ENCODE data around the gene SCRT2. TPM values are rescaled to one million over a fixed set of nuclear protein-coding genes. Genes with fewer than 3 reads are reported as not detected.

Gene SCRT2
- total and polyA plus RNA-seq, 4 donors: not detected

GRCh38 chr20:618980-619379, 56.6 kb downstream of the SCRT2 start:
- Histone ChIP-seq H3K4me3 (no peak overlapping the region), H3K9ac (ENCODE audit: insufficient read depth in 1 of 2, low read length in 2 of 2) (no peak overlapping the region), H3K9me3 (ENCODE audit: control insufficient read depth in 4 of 4, insufficient read depth in 3 of 4, low read length in 3 of 4) (peaks cover 0 to 10% (median 3%) of the 10 kb centered on the region in 4 donors), H3K27ac (ENCODE audit: low read depth in 1 of 2, low read length in 1 of 2) (no peak overlapping the region), H3K4me1 (ENCODE audit: control insufficient read depth in 5 of 5, insufficient read depth in 5 of 5, low read length in 5 of 5) (no peaks in the 10 kb centered on the region), H3K36me3 (ENCODE audit: control insufficient read depth in 4 of 4, insufficient read depth in 4 of 4, low read length in 4 of 4) (no peaks in the 10 kb centered on the region), H3K27me3 (ENCODE audit: control insufficient read depth in 3 of 3, insufficient read depth in 3 of 3, low read length in 2 of 3) (peaks cover 0 to 20% (median 10%) of the 10 kb centered on the region in 3 donors)
- TF ChIP-seq, protein P1, sequence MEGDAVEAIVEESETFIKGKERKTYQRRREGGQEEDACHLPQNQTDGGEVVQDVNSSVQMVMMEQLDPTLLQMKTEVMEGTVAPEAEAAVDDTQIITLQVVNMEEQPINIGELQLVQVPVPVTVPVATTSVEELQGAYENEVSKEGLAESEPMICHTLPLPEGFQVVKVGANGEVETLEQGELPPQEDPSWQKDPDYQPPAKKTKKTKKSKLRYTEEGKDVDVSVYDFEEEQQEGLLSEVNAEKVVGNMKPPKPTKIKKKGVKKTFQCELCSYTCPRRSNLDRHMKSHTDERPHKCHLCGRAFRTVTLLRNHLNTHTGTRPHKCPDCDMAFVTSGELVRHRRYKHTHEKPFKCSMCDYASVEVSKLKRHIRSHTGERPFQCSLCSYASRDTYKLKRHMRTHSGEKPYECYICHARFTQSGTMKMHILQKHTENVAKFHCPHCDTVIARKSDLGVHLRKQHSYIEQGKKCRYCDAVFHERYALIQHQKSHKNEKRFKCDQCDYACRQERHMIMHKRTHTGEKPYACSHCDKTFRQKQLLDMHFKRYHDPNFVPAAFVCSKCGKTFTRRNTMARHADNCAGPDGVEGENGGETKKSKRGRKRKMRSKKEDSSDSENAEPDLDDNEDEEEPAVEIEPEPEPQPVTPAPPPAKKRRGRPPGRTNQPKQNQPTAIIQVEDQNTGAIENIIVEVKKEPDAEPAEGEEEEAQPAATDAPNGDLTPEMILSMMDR (IDR thresholded peaks at IDR 0.05; ENCODE audit: control extremely low read depth, extremely low read depth): no peak
- WGBS, 2 donors: 72 to 88% methylated on average over 5 of the region's 5 CpGs
- ATAC-seq (ENCODE audit: insufficient read depth, low FRiP score) (no peak), DNase-seq (no peak)

GRCh38 chr20:617934-618690, 57.5 kb downstream of the SCRT2 start:
- no peaks in the 10 kb centered on the region for H3K4me1 ChIP-seq (ENCODE audit: control insufficient read depth in 5 of 5, insufficient read depth in 5 of 5, low read length in 5 of 5)
- TF ChIP-seq, protein P1 (IDR thresholded peaks at IDR 0.05; ENCODE audit: control extremely low read depth, extremely low read depth): no peak
- peaks cover 0 to 10% (median 3%) of the 10 kb centered on the region in 4 donors for H3K9me3 ChIP-seq (ENCODE audit: control insufficient read depth in 4 of 4, insufficient read depth in 3 of 4, low read length in 3 of 4)
- DNase-seq: no peak
- no peak for ATAC-seq (ENCODE audit: insufficient read depth, low FRiP score)
- no peak overlapping the region for H3K4me3 ChIP-seq
- no peak overlapping the region for H3K27ac ChIP-seq (ENCODE audit: low read depth in 1 of 2, low read length in 1 of 2)
- H3K36me3 ChIP-seq (ENCODE audit: control insufficient read depth in 4 of 4, insufficient read depth in 4 of 4, low read length in 4 of 4): no peaks in the 10 kb centered on the region
- H3K27me3 ChIP-seq (ENCODE audit: control insufficient read depth in 3 of 3, insufficient read depth in 3 of 3, low read length in 2 of 3): peaks cover 0 to 24% (median 15%) of the 10 kb centered on the region in 3 donors
- WGBS, 2 donors: 83 to 93% methylated on average over 4 of the region's 4 CpGs
- H3K9ac ChIP-seq (ENCODE audit: insufficient read depth in 1 of 2, low read length in 2 of 2): no peak overlapping the region

GRCh38 chr20:615514-615913, 60.1 kb downstream of the SCRT2 start:
- WGBS, 2 donors: 65 to 81% methylated on average over 4 of the region's 4 CpGs
- no peak for DNase-seq
- Histone ChIP-seq H3K4me1 (ENCODE audit: control insufficient read depth in 5 of 5, insufficient read depth in 5 of 5, low read length in 5 of 5) (peaks cover 0 to 10% (median 0%) of the 10 kb centered on the region in 5 donors), H3K4me3 (no peak overlapping the region), H3K36me3 (ENCODE audit: control insufficient read depth in 4 of 4, insufficient read depth in 4 of 4, low read length in 4 of 4) (no peaks in the 10 kb centered on the region), H3K9me3 (ENCODE audit: control insufficient read depth in 4 of 4, insufficient read depth in 3 of 4, low read length in 3 of 4) (peaks cover 0 to 10% (median 3%) of the 10 kb centered on the region in 4 donors), H3K9ac (ENCODE audit: insufficient read depth in 1 of 2, low read length in 2 of 2) (no peak overlapping the region), H3K27me3 (ENCODE audit: control insufficient read depth in 3 of 3, insufficient read depth in 3 of 3, low read length in 2 of 3) (peaks cover 0 to 37% (median 25%) of the 10 kb centered on the region in 3 donors), H3K27ac (ENCODE audit: low read depth in 1 of 2, low read length in 1 of 2) (no peak overlapping the region)
- no peak for ATAC-seq (ENCODE audit: insufficient read depth, low FRiP score)
- TF ChIP-seq, protein P1 (IDR thresholded peaks at IDR 0.05; ENCODE audit: control extremely low read depth, extremely low read depth): no peak

Measured in lung (tissue), 12 donors.